ENCODE results near the gene RNF186. TPM values are rescaled to one million over a fixed set of nuclear protein-coding genes. Genes with fewer than 3 reads are reported as not detected.

Gene RNF186
- total and polyA plus RNA-seq, 12 donors = not detected

DNA sequence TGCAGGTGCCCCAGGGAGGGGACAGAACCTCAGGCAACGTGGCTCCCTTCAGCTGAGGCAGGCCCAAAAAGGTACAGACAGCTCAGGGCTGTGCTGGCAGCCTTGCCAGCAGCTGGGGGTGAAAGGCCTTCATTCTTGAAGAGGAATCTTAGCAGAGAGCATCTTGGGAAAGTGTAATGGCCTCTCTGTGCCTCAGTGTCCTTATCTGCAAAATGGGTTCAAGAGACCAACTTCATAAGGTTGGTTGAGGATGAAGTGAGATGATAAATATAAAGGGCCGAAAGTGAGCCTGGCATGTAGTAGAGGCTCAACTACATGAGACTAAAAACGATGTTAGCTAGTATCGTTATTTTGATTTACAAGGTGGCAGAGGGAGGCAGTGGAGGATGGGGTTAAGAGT, 41.6 kb downstream of the RNF186 start:
- H3K4me3 ChIP-seq = no peak overlapping the region
- intact Hi-C loops (cut with DNase I) = no loop called here
- no peaks in the 10 kb centered on the region for H3K27me3 ChIP-seq
- peaks cover 0 to 84% (median 3%) of the 10 kb centered on the region in 9 donors for H3K36me3 ChIP-seq
- DNase-seq (no peak), ATAC-seq (no peak)
- no peak overlapping the region for H3K27ac ChIP-seq
- H3K9me3 ChIP-seq = peaks cover 0 to 6% (median 0%) of the 10 kb centered on the region in 11 donors
- no peaks in the 10 kb centered on the region for H3K4me1 ChIP-seq
- TF ChIP-seq, protein P1, sequence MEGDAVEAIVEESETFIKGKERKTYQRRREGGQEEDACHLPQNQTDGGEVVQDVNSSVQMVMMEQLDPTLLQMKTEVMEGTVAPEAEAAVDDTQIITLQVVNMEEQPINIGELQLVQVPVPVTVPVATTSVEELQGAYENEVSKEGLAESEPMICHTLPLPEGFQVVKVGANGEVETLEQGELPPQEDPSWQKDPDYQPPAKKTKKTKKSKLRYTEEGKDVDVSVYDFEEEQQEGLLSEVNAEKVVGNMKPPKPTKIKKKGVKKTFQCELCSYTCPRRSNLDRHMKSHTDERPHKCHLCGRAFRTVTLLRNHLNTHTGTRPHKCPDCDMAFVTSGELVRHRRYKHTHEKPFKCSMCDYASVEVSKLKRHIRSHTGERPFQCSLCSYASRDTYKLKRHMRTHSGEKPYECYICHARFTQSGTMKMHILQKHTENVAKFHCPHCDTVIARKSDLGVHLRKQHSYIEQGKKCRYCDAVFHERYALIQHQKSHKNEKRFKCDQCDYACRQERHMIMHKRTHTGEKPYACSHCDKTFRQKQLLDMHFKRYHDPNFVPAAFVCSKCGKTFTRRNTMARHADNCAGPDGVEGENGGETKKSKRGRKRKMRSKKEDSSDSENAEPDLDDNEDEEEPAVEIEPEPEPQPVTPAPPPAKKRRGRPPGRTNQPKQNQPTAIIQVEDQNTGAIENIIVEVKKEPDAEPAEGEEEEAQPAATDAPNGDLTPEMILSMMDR (IDR thresholded peaks at IDR 0.05) = no peak
- 88 to 90% methylated on average over 4 of the region's 4 CpGs for WGBS, 2 donors

- Histone ChIP-seq H3K27ac (no peak overlapping the region), H3K27me3 (no peaks in the 10 kb centered on the region), H3K9me3 (peaks cover 0 to 1% (median 0%) of the 10 kb centered on the region in 11 donors), H3K36me3 (peaks cover 0 to 79% (median 3%) of the 10 kb centered on the region in 9 donors), H3K4me3 (no peak overlapping the region), H3K4me1 (no peaks in the 10 kb centered on the region)
- 87 to 88% methylated on average over 9 of the region's 9 CpGs for WGBS, 2 donors
- intact Hi-C loops (cut with DNase I) = no loop called here
- TF ChIP-seq, protein P1 (IDR thresholded peaks at IDR 0.05) = no peak
- no peak for DNase-seq
- no peak for ATAC-seq
These were observed 43.0 kb downstream of the RNF186 start for GRCh38 chr1:19772053-19772452.

DNA sequence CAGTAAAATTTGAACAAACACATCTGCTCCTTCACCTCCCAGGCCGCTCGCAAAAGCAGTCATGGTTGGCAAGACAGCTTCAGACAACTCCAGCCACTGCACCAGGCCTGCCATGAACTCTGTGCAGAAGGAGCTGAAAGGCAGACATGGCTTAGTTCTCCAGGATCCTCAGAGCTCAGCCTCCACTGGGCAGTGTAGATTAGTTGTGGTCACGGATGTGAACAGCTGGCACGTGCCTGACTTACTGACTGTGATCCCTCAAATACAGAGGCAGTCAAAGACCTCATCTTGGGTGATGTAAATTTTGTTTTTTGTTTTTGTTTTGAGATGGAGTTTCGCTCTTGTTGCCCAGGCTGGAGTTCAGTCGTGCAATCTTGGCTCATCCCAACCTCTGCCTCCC, 43.7 kb downstream of the RNF186 start:
- no peak overlapping the region for H3K27ac ChIP-seq
- DNase-seq (no peak), ATAC-seq (no peak)
- no peaks in the 10 kb centered on the region for H3K4me1 ChIP-seq
- no peak overlapping the region for H3K4me3 ChIP-seq
- intact Hi-C loops (cut with DNase I) = no loop called here
- TF ChIP-seq, protein P1 (IDR thresholded peaks at IDR 0.05) = no peak
- peaks cover 0 to 79% (median 3%) of the 10 kb centered on the region in 9 donors for H3K36me3 ChIP-seq
- no peaks in the 10 kb centered on the region for H3K27me3 ChIP-seq
- H3K9me3 ChIP-seq = no peaks in the 10 kb centered on the region
- WGBS, 2 donors = 94 to 95% methylated on average over 6 of the region's 6 CpGs

GRCh38 chr1:19770436-19771190, 44.5 kb downstream of the RNF186 start:
- ATAC-seq = no peak
- intact Hi-C loops (cut with DNase I) = no loop called here
- DNase-seq = no peak
- H3K27ac ChIP-seq = no peak overlapping the region
- H3K36me3 ChIP-seq = peaks cover 0 to 74% (median 3%) of the 10 kb centered on the region in 9 donors
- 79 to 82% methylated on average over 10 of the region's 10 CpGs for WGBS, 2 donors
- H3K9me3 ChIP-seq = no peaks in the 10 kb centered on the region
- peaks cover 0 to 5% (median 0%) of the 10 kb centered on the region in 9 donors for H3K4me1 ChIP-seq
- no peaks in the 10 kb centered on the region for H3K27me3 ChIP-seq
- no peak overlapping the region for H3K4me3 ChIP-seq
- TF ChIP-seq, protein P1 (IDR thresholded peaks at IDR 0.05) = no peak

Measured in heart right ventricle (tissue), 16 donors.